A549 (cell line): ENCODE data around the gene CCDC102B. TPM values are rescaled to one million over a fixed set of nuclear protein-coding genes. Genes with fewer than 3 reads are reported as not detected.

Experiments
- ATAC-seq, 2 experiments: fragments of 200-7000 bp in 1 of 2; fragments of >200 bp in 1 of 2; cut with Nextera tagmentation in 1 of 2; cut with Tn5 transposase in 1 of 2; 3 replicates each; pipeline versions ENCODE4 v1.8.0 to v1.9.1; 2018 to 2020; ENCODE audit warnings: mild to moderate bottlenecking in 1 of 2, moderate library complexity in 1 of 2
- CTCF ChIA-PET: fragments of 300-600 bp; sonication (Branson Sonifier 250); formaldehyde crosslinking; extraction: SDS; loops from one replicate; lab custom pipeline; 2021; ENCODE audit warnings: antibody characterized with exemption, inconsistent platforms; lab: Yijun Ruan, JAX
- POLR2A ChIA-PET: fragments of 350-600 bp; formaldehyde crosslinking; extraction: SDS; loops from one replicate; lab custom pipeline; 2021; ENCODE audit warnings: antibody characterized with exemption, inconsistent platforms; lab: Yijun Ruan, JAX
- DNase-seq, 2 experiments: peaks; one replicate each; pipeline versions ENCODE4 v3.0.0 to v3.0.0-alpha.2; 2011 to 2016; ENCODE audit warnings: low read depth in 1 of 2, low spot score in 1 of 2
- FAIRE-seq: peaks from 2 replicates; lab custom pipeline; 2011; peaks lifted over from hg19 to GRCh38; lab: Jason Lieb, UNC
- H3K27ac ChIP-seq, 2 experiments: fragments of >200 bp; sonication (Bioruptor Twin); formaldehyde crosslinking; 3 replicates each; pipeline ENCODE4 v1.5.1; 2016 to 2017
- H3K4me1 ChIP-seq: fragments of >200 bp; sonication (Bioruptor Twin); formaldehyde crosslinking; 3 replicates; pipeline ENCODE4 v1.6.1; 2016
- H3K4me2 ChIP-seq: fragments of >200 bp; sonication (Bioruptor Twin); formaldehyde crosslinking; 3 replicates; pipeline ENCODE4 v1.6.1; 2016
- H3K4me3 ChIP-seq: fragments of >200 bp; sonication (Bioruptor Twin); formaldehyde crosslinking; 3 replicates; pipeline ENCODE4 v1.5.1; 2016
- H3K9me3 ChIP-seq: fragments of >200 bp; sonication (Bioruptor Twin); formaldehyde crosslinking; 3 replicates; pipeline ENCODE4 v1.6.1; 2016
- ATOH8 ChIP-seq: fragments of 250-450 bp; sonication (Bioruptor Pico); IDR thresholded peaks from 2 replicates; pipeline ENCODE4 v1.5.0; 2020; ENCODE audit warnings: low read depth, mild to moderate bottlenecking, moderate library complexity
- BCL3 ChIP-seq: fragments of >200 bp; sonication (Bioruptor Twin); formaldehyde crosslinking; IDR thresholded peaks from 3 replicates; pipeline ENCODE4 v1.6.1; 2016
- BHLHE40 ChIP-seq: IDR thresholded peaks from 2 replicates; pipeline ENCODE4 v1.6.1; 2012; ENCODE audit warnings: low read depth, low read length, inconsistent platforms
- CTCF ChIP-seq: fragments of >200 bp; sonication (Bioruptor Twin); formaldehyde crosslinking; IDR thresholded peaks from 3 replicates; pipeline ENCODE4 v1.5.1; 2016
- ELK1 ChIP-seq: fragments of 150-350 bp; IDR thresholded peaks from 2 replicates; pipeline ENCODE4 v1.6.1; 2014; ENCODE audit warnings: low read depth, mild to moderate bottlenecking, low read length
- FOXS1 ChIP-seq: fragments of 250-450 bp; sonication (Bioruptor Pico); IDR thresholded peaks from 2 replicates; pipeline ENCODE4 v1.5.0; 2020; ENCODE audit warnings: mild to moderate bottlenecking, moderate library complexity
- GATA3 ChIP-seq: IDR thresholded peaks from 2 replicates; pipeline ENCODE4 v1.6.1; 2012; ENCODE audit warnings: borderline replicate concordance
- JUN ChIP-seq, 2 experiments: fragments of >200 bp; sonication (Bioruptor Twin); formaldehyde crosslinking; IDR thresholded peaks; 2 replicates in 1 of 2; 3 replicates in 1 of 2; pipeline ENCODE4 v1.6.1; 2016 to 2017
- KDM1A ChIP-seq: fragments of 200-600 bp; sonication (generic); IDR thresholded peaks from 2 replicates; pipeline ENCODE4 v1.6.1; 2016; ENCODE audit warnings: low read depth, mild to moderate bottlenecking
- MAFK ChIP-seq: fragments of 450-650 bp; IDR thresholded peaks from 2 replicates; pipeline ENCODE4 v1.6.1; 2014; ENCODE audit not compliant: partially characterized antibody
- MAX ChIP-seq: IDR thresholded peaks from 2 replicates; pipeline ENCODE4 v1.6.1; 2012
- NR3C1 ChIP-seq: fragments of >200 bp; sonication (Bioruptor Twin); formaldehyde crosslinking; IDR thresholded peaks from 3 replicates; pipeline ENCODE4 v1.6.1; 2017
- RAD21 ChIP-seq, 2 experiments: fragments of >200 bp in 1 of 2; sonication (Bioruptor Twin) in 1 of 2; formaldehyde crosslinking in 1 of 2; IDR thresholded peaks in 1 of 2; conservative IDR thresholded peaks in 1 of 2; 2 replicates in 1 of 2; 3 replicates in 1 of 2; pipeline ENCODE4 v1.6.1; 2012 to 2018; ENCODE audit warnings: inconsistent platforms in 1 of 2
- RARB ChIP-seq: fragments of 250-450 bp; sonication (Bioruptor Pico); IDR thresholded peaks from 2 replicates; pipeline ENCODE4 v1.8.0; 2021; ENCODE audit warnings: mild to moderate bottlenecking, moderate library complexity
- REST ChIP-seq: fragments of 200-600 bp; sonication (generic); IDR thresholded peaks from 2 replicates; pipeline ENCODE4 v1.6.1; 2016; ENCODE audit warnings: antibody characterized with exemption, mild to moderate bottlenecking, moderate library complexity
- RFX5 ChIP-seq: fragments of 450-650 bp; IDR thresholded peaks from 2 replicates; pipeline ENCODE4 v1.7.1; 2014; ENCODE audit warnings: antibody characterized with exemption, mild to moderate bottlenecking, moderate library complexity
- SMC3 ChIP-seq: fragments of >200 bp; sonication (Bioruptor Twin); formaldehyde crosslinking; IDR thresholded peaks from 3 replicates; pipeline ENCODE4 v1.6.1; 2018; ENCODE audit warnings: inconsistent platforms
- SREBF2 ChIP-seq: fragments of 450-650 bp; IDR thresholded peaks from 2 replicates; pipeline ENCODE4 v1.6.1; 2014; ENCODE audit warnings: mild to moderate bottlenecking, moderate library complexity
- ZFP36 ChIP-seq: fragments of 450-650 bp; IDR thresholded peaks from 2 replicates; pipeline ENCODE4 v1.6.1; 2014; ENCODE audit warnings: borderline replicate concordance; ENCODE audit not compliant: partially characterized antibody
- ZSCAN20 ChIP-seq: fragments of 250-450 bp; sonication (Bioruptor Pico); IDR thresholded peaks from 2 replicates; pipeline ENCODE4 v1.8.0; 2022; ENCODE audit warnings: mild to moderate bottlenecking, moderate library complexity
- WGBS: methylation state at CpG from one replicate; pipeline ENCODE4 v1.1.6; 2017; ENCODE audit errors: missing lambda C conversion rate; 5-methylcytosine and 5-hydroxymethylcytosine counted together
- polyA plus RNA-seq, 4 experiments: library from polyadenylated mRNA; depleted of rRNA in 3 of 4; stranded (reverse); fragments of >200 nt; fragmentation: RNase III in 1 of 4; extraction: RNeasy Plus Mini Kit Qiagen cat#74134 plus additional on column Dnase treatment in 1 of 4; gene quantifications; 2 replicates in 3 of 4; 3 replicates in 1 of 4; pipeline ENCODE4 v1.2.3, GENCODE V29; 2011 to 2017

The CCDC102B gene
- polyA plus RNA-seq, 2 of the 4 experiments (the other 2 are of a cell fraction): 1.2 to 1.6 TPM

GRCh38 chr18:68843473-68844089 is 45.7 kb downstream of the CCDC102B start:
- ATAC-seq: no peak
- FAIRE-seq: no peak
- Histone ChIP-seq H3K9me3 (no peaks in the 10 kb centered on the region), H3K27ac (no peak overlapping the region), H3K4me3 (no peak overlapping the region), H3K4me2 (no peak overlapping the region), H3K4me1 (peaks cover 13% of the 10 kb centered on the region; the same call in 2 of the 3 replicates)
- DNase-seq: no peak
- TF ChIP-seq FOXS1 (CRISPR knock-in tag) (no peak), RAD21 (conservative IDR thresholded peaks at IDR 0.05 in 1 of 2, IDR thresholded peaks at IDR 0.05 in 1 of 2) (no peak), RFX5 (no peak), MAFK (peak; percentile 36), BCL3 (no peak), ATOH8 (no peak), GATA3 (no peak), BHLHE40 (no peak)
- ChIA-PET CTCF (no interaction called here), POLR2A (no interaction called here)
- WGBS: 45% methylated on average over 2 of the region's 2 CpGs

- CTCF ChIA-PET: no interaction called here
- no peak overlapping the region for H3K4me2 ChIP-seq
- POLR2A ChIA-PET: no interaction called here
- H3K9me3 ChIP-seq: no peaks in the 10 kb centered on the region
- TF ChIP-seq REST: no peak
- TF ChIP-seq CTCF: peak; percentile 51
- TF ChIP-seq NR3C1: no peak
- no peak for TF ChIP-seq JUN (IDR thresholded peaks at IDR 0.05)
- no peak for TF ChIP-seq SREBF2
- TF ChIP-seq SMC3: peak; percentile 38; the same call in 2 of the 3 replicates
- TF ChIP-seq KDM1A: no peak
- TF ChIP-seq RAD21 (conservative IDR thresholded peaks at IDR 0.05 in 1 of 2, IDR thresholded peaks at IDR 0.05 in 1 of 2): peak; percentile 68 to 69
- no peak for TF ChIP-seq RARB (CRISPR knock-in tag)
- TF ChIP-seq ZFP36: no peak
- no peak for TF ChIP-seq ELK1
- no peak for TF ChIP-seq ZSCAN20 (CRISPR knock-in tag)
- no peak for TF ChIP-seq BHLHE40
- TF ChIP-seq MAX: no peak
- no peak overlapping the region for H3K27ac ChIP-seq
- H3K4me1 ChIP-seq: no peaks in the 10 kb centered on the region
- H3K4me3 ChIP-seq: no peak overlapping the region
- DNase-seq (peak in 1 of 2 experiments; percentile 21), ATAC-seq (no peak), FAIRE-seq (no peak)
- 14% methylated on average over 3 of the region's 3 CpGs for WGBS
Measured at GRCh38 chr18:68847219-68847837, 49.4 kb downstream of the CCDC102B start.
